Esophagus squamous epithelium (tissue), 5 donors: ENCODE results near the gene CREBL2. TPM values are rescaled to one million over a fixed set of nuclear protein-coding genes. Genes with fewer than 3 reads are reported as not detected.

Source experiments
- DNase-seq: peaks from one replicate; lab custom pipeline; 2025; lab: John Stamatoyannopoulos, UW
- H3K27ac ChIP-seq, 4 donors: fragments of 200-600 bp; sonication (generic); one replicate each; pipeline ENCODE4 v1.5.1; 2016 to 2019; ENCODE audit warnings: mild to moderate bottlenecking in 1 of 4
- H3K27me3 ChIP-seq, 4 donors: fragments of 200-600 bp; sonication (generic); 1 replicate in 3 of 4; 2 replicates in 1 of 4; pipeline versions ENCODE4 v1.5.1 to v1.6.0; 2017 to 2021; ENCODE audit warnings: antibody characterized with exemption in 1 of 4
- H3K36me3 ChIP-seq, 3 donors: fragments of 200-600 bp; sonication (generic); one replicate each; pipeline ENCODE4 v1.5.1; 2016 to 2019
- H3K4me1 ChIP-seq, 3 donors: fragments of 200-600 bp; sonication (generic); one replicate each; pipeline ENCODE4 v1.5.1; 2017 to 2019
- H3K4me3 ChIP-seq, 4 donors: fragments of 200-600 bp; sonication (generic); 1 replicate in 3 of 4; 2 replicates in 1 of 4; pipeline ENCODE4 v1.5.1; 2016 to 2019; ENCODE audit warnings: mild to moderate bottlenecking in 2 of 4, moderate library complexity in 1 of 4
- H3K9me3 ChIP-seq, 3 donors: fragments of 200-600 bp; sonication (generic); one replicate each; pipeline ENCODE4 v1.5.1; 2016 to 2019
- CTCF ChIP-seq, 6 experiments: fragments of 450-650 bp in 4 of 6; fragments of 200-600 bp in 2 of 6; sonication (generic) in 2 of 6; IDR thresholded peaks; one replicate each; pipeline ENCODE4 v1.5.1; 2016 to 2019; ENCODE audit warnings: antibody characterized with exemption in 6 of 6, mild to moderate bottlenecking in 4 of 6, moderate library complexity in 4 of 6
- POLR2A ChIP-seq, 4 donors: fragments of 450-650 bp; IDR thresholded peaks; one replicate each; pipeline ENCODE4 v1.6.1; 2017; ENCODE audit warnings: antibody characterized with exemption in 4 of 4, mild to moderate bottlenecking in 4 of 4, moderate library complexity in 3 of 4
- WGBS, 2 donors: methylation state at CpG; one replicate each; pipeline ENCODE4 v1.1.5; 2018; 5-methylcytosine and 5-hydroxymethylcytosine counted together
- intact Hi-C: fragments of 100-400 bp; cut with DNase I; formaldehyde crosslinking; loops from one replicate; pipeline ENCODE4 v1.15.0; 2022
- total RNA-seq, 4 donors: library from RNA; depleted of rRNA; stranded (reverse); fragments of >200 nt; gene quantifications; one replicate each; pipeline ENCODE4 v1.1.0, GENCODE V29; 2016
- donor health status: DM: yes; HTN: yes; CAD: no.

The CREBL2 gene
- total RNA-seq, 4 donors from 2014 or later: 9.4 to 30.7 (median 17.3) TPM

- H3K4me3 ChIP-seq: no peak overlapping the region
- H3K27ac ChIP-seq: peak overlapping the region in 1 of 4 donors; percentile 56
- no peak for DNase-seq
- no peak for TF ChIP-seq POLR2A (IDR thresholded peaks at IDR 0.05)
- no peak for TF ChIP-seq CTCF (IDR thresholded peaks at IDR 0.05)
- H3K9me3 ChIP-seq: no peaks in the 10 kb centered on the region
- H3K36me3 ChIP-seq: no peaks in the 10 kb centered on the region
- H3K4me1 ChIP-seq: peaks cover 0 to 31% (median 14%) of the 10 kb centered on the region in 3 donors
- WGBS, 2 donors: 66 to 70% methylated on average over 6 of the region's 6 CpGs
- intact Hi-C loops: no loop called here
- H3K27me3 ChIP-seq: no peaks in the 10 kb centered on the region
These were observed 28.8 kb upstream of the CREBL2 start for GRCh38 chr12:12582895-12583303.

- H3K27me3 ChIP-seq: no peaks in the 10 kb centered on the region
- TF ChIP-seq CTCF (IDR thresholded peaks at IDR 0.05) (no peak), POLR2A (IDR thresholded peaks at IDR 0.05) (no peak)
- 73 to 75% methylated on average over 5 of the region's 5 CpGs for WGBS, 2 donors
- peak overlapping the region in 2 of 4 donors; percentile 20 to 56 for H3K27ac ChIP-seq
- no peaks in the 10 kb centered on the region for H3K36me3 ChIP-seq
- intact Hi-C loops: no loop called here
- H3K4me1 ChIP-seq: peaks cover 0 to 36% (median 14%) of the 10 kb centered on the region in 3 donors
- DNase-seq: no peak
- no peak overlapping the region for H3K4me3 ChIP-seq
- no peaks in the 10 kb centered on the region for H3K9me3 ChIP-seq
These were observed 28.0 kb upstream of the CREBL2 start for GRCh38 chr12:12583510-12584178.

- 72 to 78% methylated on average over 2 of the region's 2 CpGs for WGBS, 2 donors
- Histone ChIP-seq H3K4me3 (no peak overlapping the region), H3K27me3 (no peaks in the 10 kb centered on the region), H3K4me1 (peaks cover 0 to 36% (median 14%) of the 10 kb centered on the region in 3 donors), H3K9me3 (no peaks in the 10 kb centered on the region), H3K36me3 (no peaks in the 10 kb centered on the region), H3K27ac (peak overlapping the region in 2 of 4 donors; percentile 65 to 75)
- TF ChIP-seq CTCF (IDR thresholded peaks at IDR 0.05): no peak
- TF ChIP-seq POLR2A (IDR thresholded peaks at IDR 0.05): no peak
- DNase-seq: no peak
- intact Hi-C loops: no loop called here
These were observed 26.4 kb upstream of the CREBL2 start for GRCh38 chr12:12585115-12585863.

GRCh38 chr12:12586879-12587675 is 24.6 kb upstream of the CREBL2 start:
- DNase-seq: no peak
- intact Hi-C loops: no loop called here

More at GRCh38 chr12:12586879-12587675, 24.6 kb upstream of the CREBL2 start:
- Histone ChIP-seq H3K27ac (peak overlapping the region in 2 of 4 donors; percentile 65 to 75), H3K27me3 (no peaks in the 10 kb centered on the region), H3K4me1 (peaks cover 0 to 36% (median 14%) of the 10 kb centered on the region in 3 donors), H3K9me3 (no peaks in the 10 kb centered on the region), H3K36me3 (no peaks in the 10 kb centered on the region), H3K4me3 (no peak overlapping the region)
- 61 to 66% methylated on average over 7 to 8 of the region's 8 CpGs for WGBS, 2 donors
- TF ChIP-seq POLR2A (IDR thresholded peaks at IDR 0.05) (no peak), CTCF (IDR thresholded peaks at IDR 0.05) (no peak)
